K562 (cell line): ENCODE data around the gene CACNA2D4.

Source experiments
- KDM1A ChIP-seq, 2 experiments: fragments of 450-650 bp; IDR thresholded peaks; 2 replicates each; pipeline ENCODE4 v1.6.1; 2016; ENCODE audit warnings: mild to moderate bottlenecking in 2 of 2
- MAFK ChIP-seq: IDR thresholded peaks from 2 replicates; pipeline ENCODE4 v1.6.1; 2011; ENCODE audit warnings: low read length, improper control_type of control experiment
- NFXL1 ChIP-seq: fragments of 450-650 bp; formaldehyde crosslinking; IDR thresholded peaks from 2 replicates; pipeline ENCODE4 v1.4.0; 2021; ENCODE audit warnings: mild to moderate bottlenecking
- POLR2A ChIP-seq: fragments of 450-650 bp; conservative IDR thresholded peaks from 2 replicates; pipeline ENCODE4 v1.6.1; 2016
- TRIM24 ChIP-seq, 2 experiments: fragments of 450-650 bp; IDR thresholded peaks; 2 replicates each; pipeline ENCODE4 v1.6.1; 2016
- YY1 ChIP-seq, 3 experiments: IDR thresholded peaks; 2 replicates each; pipeline ENCODE4 v1.6.1; 2011; ENCODE audit warnings: low read length in 2 of 3, mild to moderate bottlenecking in 2 of 3, moderate library complexity in 2 of 3, borderline replicate concordance in 1 of 3, control low read depth in 1 of 3, low read depth in 1 of 3; ENCODE audit not compliant: insufficient read depth in 3 of 3, insufficient replicate concordance in 2 of 3, control insufficient read depth in 1 of 3, insufficient read length in 1 of 3; ENCODE audit errors: extremely low read depth in 1 of 3
- ZNF274 ChIP-seq: IDR thresholded peaks from 2 replicates; pipeline ENCODE4 v1.6.1; 2011; ENCODE audit warnings: low read depth, mild to moderate bottlenecking, low read length, moderate library complexity, borderline replicate concordance
- TF ChIP-seq, protein P1 (sequence below), 3 experiments: IDR thresholded peaks in 2 of 3; conservative IDR thresholded peaks in 1 of 3; 2 replicates each; pipeline ENCODE4 v1.5.1; 2011 to 2012; ENCODE audit warnings: low read length in 3 of 3, mild to moderate bottlenecking in 3 of 3, control low read depth in 2 of 3, improper control_type of control experiment in 1 of 3, inconsistent platforms in 1 of 3, low read depth in 1 of 3, mixed read lengths in 1 of 3, moderate library complexity in 1 of 3; ENCODE audit not compliant: insufficient read depth in 2 of 3
- TF ChIP-seq, protein P2 (sequence below): fragments of 450-650 bp; IDR thresholded peaks from 2 replicates; pipeline ENCODE4 v1.7.1; 2018; ENCODE audit warnings: mild to moderate bottlenecking, low read depth; ENCODE audit not compliant: partially characterized antibody

DNA sequence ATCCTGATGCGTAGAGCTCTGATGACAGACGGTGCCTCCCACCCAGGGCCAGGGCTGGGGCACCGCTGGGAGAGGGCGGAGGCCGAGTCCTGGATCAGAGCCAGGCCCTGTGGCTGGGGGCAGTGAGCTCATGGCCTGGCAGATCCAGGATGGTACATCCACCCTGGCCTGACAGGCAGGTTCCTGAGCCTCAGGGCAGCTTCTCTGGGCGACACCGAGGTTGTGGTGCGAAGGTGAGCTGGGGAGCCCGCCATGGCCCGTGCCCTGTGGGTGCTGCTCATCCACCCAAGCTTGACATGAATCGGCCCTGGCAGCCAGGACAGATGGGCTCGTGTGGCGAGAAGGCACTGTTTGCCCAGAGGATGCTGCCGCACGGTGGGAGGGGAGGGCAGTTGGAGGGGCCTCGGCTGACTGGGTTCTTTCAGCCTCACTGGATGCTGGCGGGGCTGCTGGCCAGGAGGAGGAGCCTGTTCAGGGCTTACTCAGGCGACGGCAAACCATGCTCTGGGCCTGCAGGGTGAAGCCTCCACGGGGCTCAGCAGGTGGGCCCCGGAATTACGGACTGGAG is 81.5 kb downstream of the CACNA2D4 start:
- TF ChIP-seq POLR2A (no peak), ZNF274 (no peak), YY1 (IDR thresholded peaks at IDR 0.05; ENCODE audit: borderline replicate concordance in 1 of 3, control insufficient read depth in 1 of 3, extremely low read depth in 1 of 3, insufficient read depth in 3 of 3, insufficient read length in 1 of 3, insufficient replicate concordance in 2 of 3, low read depth in 1 of 3, low read length in 2 of 3) (no peak), KDM1A (IDR thresholded peaks at IDR 0.05) (no peak), NFXL1 (CRISPR knock-in tag) (no peak), MAFK (no peak), TRIM24 (IDR thresholded peaks at IDR 0.05) (no peak)
- TF ChIP-seq, protein P1, sequence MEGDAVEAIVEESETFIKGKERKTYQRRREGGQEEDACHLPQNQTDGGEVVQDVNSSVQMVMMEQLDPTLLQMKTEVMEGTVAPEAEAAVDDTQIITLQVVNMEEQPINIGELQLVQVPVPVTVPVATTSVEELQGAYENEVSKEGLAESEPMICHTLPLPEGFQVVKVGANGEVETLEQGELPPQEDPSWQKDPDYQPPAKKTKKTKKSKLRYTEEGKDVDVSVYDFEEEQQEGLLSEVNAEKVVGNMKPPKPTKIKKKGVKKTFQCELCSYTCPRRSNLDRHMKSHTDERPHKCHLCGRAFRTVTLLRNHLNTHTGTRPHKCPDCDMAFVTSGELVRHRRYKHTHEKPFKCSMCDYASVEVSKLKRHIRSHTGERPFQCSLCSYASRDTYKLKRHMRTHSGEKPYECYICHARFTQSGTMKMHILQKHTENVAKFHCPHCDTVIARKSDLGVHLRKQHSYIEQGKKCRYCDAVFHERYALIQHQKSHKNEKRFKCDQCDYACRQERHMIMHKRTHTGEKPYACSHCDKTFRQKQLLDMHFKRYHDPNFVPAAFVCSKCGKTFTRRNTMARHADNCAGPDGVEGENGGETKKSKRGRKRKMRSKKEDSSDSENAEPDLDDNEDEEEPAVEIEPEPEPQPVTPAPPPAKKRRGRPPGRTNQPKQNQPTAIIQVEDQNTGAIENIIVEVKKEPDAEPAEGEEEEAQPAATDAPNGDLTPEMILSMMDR (IDR thresholded peaks at IDR 0.05 in 2 of 3, conservative IDR thresholded peaks at IDR 0.05 in 1 of 3; ENCODE audit: insufficient read depth in 2 of 3, low read depth in 1 of 3, low read length in 3 of 3) = no peak
- TF ChIP-seq, protein P2, sequence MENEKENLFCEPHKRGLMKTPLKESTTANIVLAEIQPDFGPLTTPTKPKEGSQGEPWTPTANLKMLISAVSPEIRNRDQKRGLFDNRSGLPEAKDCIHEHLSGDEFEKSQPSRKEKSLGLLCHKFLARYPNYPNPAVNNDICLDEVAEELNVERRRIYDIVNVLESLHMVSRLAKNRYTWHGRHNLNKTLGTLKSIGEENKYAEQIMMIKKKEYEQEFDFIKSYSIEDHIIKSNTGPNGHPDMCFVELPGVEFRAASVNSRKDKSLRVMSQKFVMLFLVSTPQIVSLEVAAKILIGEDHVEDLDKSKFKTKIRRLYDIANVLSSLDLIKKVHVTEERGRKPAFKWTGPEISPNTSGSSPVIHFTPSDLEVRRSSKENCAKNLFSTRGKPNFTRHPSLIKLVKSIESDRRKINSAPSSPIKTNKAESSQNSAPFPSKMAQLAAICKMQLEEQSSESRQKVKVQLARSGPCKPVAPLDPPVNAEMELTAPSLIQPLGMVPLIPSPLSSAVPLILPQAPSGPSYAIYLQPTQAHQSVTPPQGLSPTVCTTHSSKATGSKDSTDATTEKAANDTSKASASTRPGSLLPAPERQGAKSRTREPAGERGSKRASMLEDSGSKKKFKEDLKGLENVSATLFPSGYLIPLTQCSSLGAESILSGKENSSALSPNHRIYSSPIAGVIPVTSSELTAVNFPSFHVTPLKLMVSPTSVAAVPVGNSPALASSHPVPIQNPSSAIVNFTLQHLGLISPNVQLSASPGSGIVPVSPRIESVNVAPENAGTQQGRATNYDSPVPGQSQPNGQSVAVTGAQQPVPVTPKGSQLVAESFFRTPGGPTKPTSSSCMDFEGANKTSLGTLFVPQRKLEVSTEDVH = no peak
